ENCODE data around the gene PRCP.
"Not testable (repeated sequence)": the region's sequence is repeated elsewhere in the genome, so short reads cannot be mapped to it uniquely, and the experiment has no call there.

Gene PRCP

GRCh38 chr11:82944198-82944597, 44.0 kb upstream of the PRCP start:
- H3K4me2 ChIP-seq (ENCODE audit: low read depth, low read length, poor library complexity, severe bottlenecking), result no peak overlapping the region
- H3K27ac ChIP-seq (ENCODE audit: low read depth, low read length), result no peak overlapping the region
- no peaks in the 10 kb centered on the region for H3K79me2 ChIP-seq (ENCODE audit: insufficient read depth, low read length)
- no peaks in the 10 kb centered on the region for H4K20me1 ChIP-seq (ENCODE audit: low read depth, low read length)
- H3K9ac ChIP-seq (ENCODE audit: low read length), result no peak overlapping the region
- no peaks in the 10 kb centered on the region for H3K9me2 ChIP-seq (replicated peaks; ENCODE audit: insufficient read depth, low read length)
- H3K27me3 ChIP-seq (ENCODE audit: low read length), result no peaks in the 10 kb centered on the region
- H3K9me3 ChIP-seq (ENCODE audit: insufficient read depth, low read length), result no peaks in the 10 kb centered on the region
- no peak overlapping the region for H2AFZ ChIP-seq (ENCODE audit: low read depth, low read length, severe bottlenecking)
- H3K4me3 ChIP-seq (ENCODE audit: insufficient read depth, low read length, poor library complexity, severe bottlenecking), result no peak overlapping the region
- H3F3A ChIP-seq (ENCODE audit: insufficient read depth), result peaks cover 9% of the 10 kb centered on the region; the same call in 1 of the 2 replicates
- H3K36me3 ChIP-seq (ENCODE audit: low read length), result no peaks in the 10 kb centered on the region
- TF ChIP-seq EZH2phosphoT487 (conservative IDR thresholded peaks at IDR 0.05; ENCODE audit: low read length), result no peak
- no peak for TF ChIP-seq CTCF (IDR thresholded peaks at IDR 0.05; ENCODE audit: insufficient read depth, low read length, poor library complexity, severe bottlenecking)

- not testable (repeated sequence) for H4K20me1 ChIP-seq (ENCODE audit: low read depth, low read length); H3K4me2 ChIP-seq (ENCODE audit: low read depth, low read length, poor library complexity, severe bottlenecking); H3F3A ChIP-seq (ENCODE audit: insufficient read depth); H3K4me3 ChIP-seq (ENCODE audit: insufficient read depth, low read length, poor library complexity, severe bottlenecking); H3K36me3 ChIP-seq (ENCODE audit: low read length); H3K27ac ChIP-seq (ENCODE audit: low read depth, low read length); H3K27me3 ChIP-seq (ENCODE audit: low read length); H2AFZ ChIP-seq (ENCODE audit: low read depth, low read length, severe bottlenecking); H3K9me3 ChIP-seq (ENCODE audit: insufficient read depth, low read length); H3K9me2 ChIP-seq (replicated peaks; ENCODE audit: insufficient read depth, low read length); H3K79me2 ChIP-seq (ENCODE audit: insufficient read depth, low read length); H3K9ac ChIP-seq (ENCODE audit: low read length)
These were observed 43.2 kb upstream of the PRCP start for GRCh38 chr11:82943430-82943829.

DNA sequence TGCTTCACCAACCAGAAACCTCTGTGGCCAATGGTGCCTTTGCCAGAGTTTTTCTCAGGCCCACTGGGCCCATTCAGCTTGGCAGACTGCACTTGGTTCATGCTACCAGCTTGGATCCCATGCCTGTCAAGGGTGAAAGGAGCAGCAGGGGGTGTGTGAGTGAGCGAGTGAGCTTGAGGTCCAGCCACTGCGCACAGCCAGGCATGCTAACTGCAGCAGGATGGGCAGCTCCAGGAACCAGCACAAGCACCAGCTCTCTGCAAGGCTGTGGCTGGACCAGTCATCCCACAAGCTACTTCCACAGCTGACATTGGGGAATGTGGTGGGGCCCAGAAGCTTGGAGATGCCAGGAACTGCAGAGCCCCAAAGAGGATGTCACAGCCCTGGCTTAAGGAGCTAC, 42.1 kb upstream of the PRCP start:
- Histone ChIP-seq H3K4me3 (ENCODE audit: insufficient read depth, low read length, poor library complexity, severe bottlenecking) (no peak overlapping the region), H3K9me2 (replicated peaks; ENCODE audit: insufficient read depth, low read length) (no peaks in the 10 kb centered on the region), H3K79me2 (ENCODE audit: insufficient read depth, low read length) (no peaks in the 10 kb centered on the region), H3K27me3 (ENCODE audit: low read length) (no peaks in the 10 kb centered on the region), H3K36me3 (ENCODE audit: low read length) (no peaks in the 10 kb centered on the region), H3F3A (ENCODE audit: insufficient read depth) (peaks cover 4% of the 10 kb centered on the region; the same call in 1 of the 2 replicates), H3K27ac (ENCODE audit: low read depth, low read length) (no peak overlapping the region), H2AFZ (ENCODE audit: low read depth, low read length, severe bottlenecking) (no peak overlapping the region), H3K4me2 (ENCODE audit: low read depth, low read length, poor library complexity, severe bottlenecking) (no peak overlapping the region), H4K20me1 (ENCODE audit: low read depth, low read length) (no peaks in the 10 kb centered on the region), H3K9ac (ENCODE audit: low read length) (no peak overlapping the region), H3K9me3 (ENCODE audit: insufficient read depth, low read length) (no peaks in the 10 kb centered on the region)
- TF ChIP-seq CTCF (IDR thresholded peaks at IDR 0.05; ENCODE audit: insufficient read depth, low read length, poor library complexity, severe bottlenecking) (no peak), EZH2phosphoT487 (conservative IDR thresholded peaks at IDR 0.05; ENCODE audit: low read length) (no peak)

- Histone ChIP-seq H3K4me2 (ENCODE audit: low read depth, low read length, poor library complexity, severe bottlenecking) (no peak overlapping the region), H3K9me2 (replicated peaks; ENCODE audit: insufficient read depth, low read length) (no peaks in the 10 kb centered on the region), H3K9me3 (ENCODE audit: insufficient read depth, low read length) (no peaks in the 10 kb centered on the region), H3K36me3 (ENCODE audit: low read length) (no peaks in the 10 kb centered on the region), H3K27me3 (ENCODE audit: low read length) (no peaks in the 10 kb centered on the region), H3K4me3 (ENCODE audit: insufficient read depth, low read length, poor library complexity, severe bottlenecking) (no peak overlapping the region), H3K27ac (ENCODE audit: low read depth, low read length) (no peak overlapping the region), H3F3A (ENCODE audit: insufficient read depth) (peaks cover 4% of the 10 kb centered on the region; the same call in 1 of the 2 replicates), H3K9ac (ENCODE audit: low read length) (no peak overlapping the region), H2AFZ (ENCODE audit: low read depth, low read length, severe bottlenecking) (no peak overlapping the region), H3K79me2 (ENCODE audit: insufficient read depth, low read length) (no peaks in the 10 kb centered on the region), H4K20me1 (ENCODE audit: low read depth, low read length) (no peaks in the 10 kb centered on the region)
- TF ChIP-seq EZH2phosphoT487 (conservative IDR thresholded peaks at IDR 0.05; ENCODE audit: low read length), result no peak
- TF ChIP-seq CTCF (IDR thresholded peaks at IDR 0.05; ENCODE audit: insufficient read depth, low read length, poor library complexity, severe bottlenecking), result no peak
These were observed 39.2 kb upstream of the PRCP start for GRCh38 chr11:82939456-82939855.
